Measurements from ENCODE around the gene ZMYM3. TPM values are rescaled to one million over a fixed set of nuclear protein-coding genes. Genes with fewer than 3 reads are reported as not detected.

Gene ZMYM3
- total RNA-seq, 1 experiment from 2014 or later: 42.9 TPM

DNA sequence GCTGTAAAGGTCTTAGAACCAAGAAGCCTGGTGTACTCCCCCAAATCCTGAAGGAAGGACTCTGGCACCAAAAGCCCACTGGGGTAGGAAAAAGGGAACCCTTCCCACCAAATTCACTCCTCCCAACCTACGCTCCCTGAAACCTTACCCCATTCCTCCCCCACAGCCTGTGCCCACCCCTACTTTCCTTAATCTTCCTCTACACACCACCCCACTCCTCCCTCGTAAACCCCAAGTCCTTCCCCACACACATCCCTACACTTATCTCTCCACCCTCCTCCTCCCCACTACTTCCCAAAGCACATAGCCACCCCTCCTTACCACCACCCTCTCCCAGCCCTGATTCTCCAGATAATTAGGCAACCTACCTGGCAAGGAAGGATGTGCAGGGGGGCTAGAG lies 1.7 kb downstream of the ZMYM3 start:
- CTCF ChIA-PET: no interaction called here
- H3K27me3 Mint-ChIP-seq (ENCODE audit: unreplicated experiment): no peaks in the 10 kb centered on the region
- DNase-seq: no peak
- H3K4me3 Mint-ChIP-seq (ENCODE audit: low read depth, unreplicated experiment): no peak overlapping the region
- no peak overlapping the region for H3K27ac Mint-ChIP-seq (ENCODE audit: unreplicated experiment)
- TF ChIP-seq CTCF (IDR thresholded peaks at IDR 0.05; ENCODE audit: unreplicated experiment): no peak
- intact Hi-C loops (cut with micrococcal nuclease; ENCODE audit: unreplicated experiment): no loop called here
- H3K36me3 Mint-ChIP-seq (ENCODE audit: insufficient read depth, unreplicated experiment): peaks cover 34% of the 10 kb centered on the region
- H3K4me1 Mint-ChIP-seq (ENCODE audit: low read depth, unreplicated experiment): peaks cover 11% of the 10 kb centered on the region
- BruUV-seq (replicated peaks): no TSS peak
- H3K9me3 Mint-ChIP-seq (ENCODE audit: low read depth, unreplicated experiment): no peaks in the 10 kb centered on the region

DNA sequence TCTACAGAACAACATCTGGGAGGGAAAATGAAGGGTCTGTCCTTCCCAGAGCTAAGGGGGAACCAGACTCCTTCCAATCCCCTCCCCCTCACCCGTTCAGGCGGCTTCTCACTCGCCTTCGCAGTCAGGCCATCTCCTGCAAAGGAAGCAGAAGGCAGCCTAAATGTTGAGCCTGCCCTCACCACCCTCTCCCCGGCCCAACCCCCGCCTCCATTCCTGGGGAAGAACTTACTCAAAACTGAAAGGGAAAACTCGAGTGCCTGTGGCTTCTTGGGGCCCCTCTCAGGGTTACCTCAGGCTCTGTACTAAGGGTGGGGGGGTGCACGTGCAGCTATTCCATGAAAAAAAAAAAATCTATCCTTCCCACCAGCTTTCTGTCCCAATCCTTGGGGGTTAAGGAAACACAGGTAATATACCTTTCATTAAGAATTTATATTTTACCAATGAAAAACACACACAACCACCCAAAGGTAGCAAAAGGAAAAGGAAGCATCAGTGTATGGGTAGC lies 2.4 kb downstream of the ZMYM3 start:
- no TSS peak for BruUV-seq (replicated peaks)
- H3K9me3 Mint-ChIP-seq (ENCODE audit: low read depth, unreplicated experiment): no peaks in the 10 kb centered on the region
- CTCF ChIA-PET: no interaction called here
- no peak for DNase-seq
- no peak for TF ChIP-seq CTCF (IDR thresholded peaks at IDR 0.05; ENCODE audit: unreplicated experiment)
- intact Hi-C loops (cut with micrococcal nuclease; ENCODE audit: unreplicated experiment): no loop called here
- H3K27ac Mint-ChIP-seq (ENCODE audit: unreplicated experiment): no peak overlapping the region
- peaks cover 11% of the 10 kb centered on the region for H3K4me1 Mint-ChIP-seq (ENCODE audit: low read depth, unreplicated experiment)
- H3K4me3 Mint-ChIP-seq (ENCODE audit: low read depth, unreplicated experiment): no peak overlapping the region
- H3K27me3 Mint-ChIP-seq (ENCODE audit: unreplicated experiment): no peaks in the 10 kb centered on the region
- peaks cover 34% of the 10 kb centered on the region for H3K36me3 Mint-ChIP-seq (ENCODE audit: insufficient read depth, unreplicated experiment)

- BruUV-seq (replicated peaks): no TSS peak
- intact Hi-C loops (cut with micrococcal nuclease; ENCODE audit: unreplicated experiment): no loop called here
- TF ChIP-seq CTCF (IDR thresholded peaks at IDR 0.05; ENCODE audit: unreplicated experiment): no peak
- no peaks in the 10 kb centered on the region for H3K9me3 Mint-ChIP-seq (ENCODE audit: low read depth, unreplicated experiment)
- CTCF ChIA-PET: no interaction called here
- no peak for DNase-seq
- peaks cover 34% of the 10 kb centered on the region for H3K36me3 Mint-ChIP-seq (ENCODE audit: insufficient read depth, unreplicated experiment)
- H3K4me1 Mint-ChIP-seq (ENCODE audit: low read depth, unreplicated experiment): peaks cover 9% of the 10 kb centered on the region
- H3K27ac Mint-ChIP-seq (ENCODE audit: unreplicated experiment): no peak overlapping the region
- H3K27me3 Mint-ChIP-seq (ENCODE audit: unreplicated experiment): no peaks in the 10 kb centered on the region
- no peak overlapping the region for H3K4me3 Mint-ChIP-seq (ENCODE audit: low read depth, unreplicated experiment)
Measured at GRCh38 chrX:71250841-71251240, 3.1 kb downstream of the ZMYM3 start.

- no peak overlapping the region for H3K4me3 Mint-ChIP-seq (ENCODE audit: low read depth, unreplicated experiment)
- H3K4me1 Mint-ChIP-seq (ENCODE audit: low read depth, unreplicated experiment): no peaks in the 10 kb centered on the region
- H3K27ac Mint-ChIP-seq (ENCODE audit: unreplicated experiment): no peak overlapping the region
- intact Hi-C loops (cut with micrococcal nuclease; ENCODE audit: unreplicated experiment): no loop called here
- no peak for TF ChIP-seq CTCF (IDR thresholded peaks at IDR 0.05; ENCODE audit: unreplicated experiment)
- no peaks in the 10 kb centered on the region for H3K9me3 Mint-ChIP-seq (ENCODE audit: low read depth, unreplicated experiment)
- CTCF ChIA-PET: no interaction called here
- DNase-seq: no peak
- BruUV-seq (replicated peaks): no TSS peak
- H3K27me3 Mint-ChIP-seq (ENCODE audit: unreplicated experiment): no peaks in the 10 kb centered on the region
- peaks cover 21% of the 10 kb centered on the region for H3K36me3 Mint-ChIP-seq (ENCODE audit: insufficient read depth, unreplicated experiment)
Measured at GRCh38 chrX:71245159-71245558, 8.8 kb downstream of the ZMYM3 start.

Data from Calu3 (cell line).